Activated CD8-positive, alpha-beta T cell treated with anti-CD3 and anti-CD28 coated beads for 36 hours (primary cell): ENCODE results near the gene RHBDL3. TPM values are rescaled to one million over a fixed set of nuclear protein-coding genes. Genes with fewer than 3 reads are reported as not detected.

Source experiments
- ATAC-seq: fragments of 200-7000 bp; cut with Tn5 transposase; one replicate; pipeline ENCODE4 v1.10.0; 2021; ENCODE audit warnings: mild to moderate bottlenecking, moderate library complexity
- CTCF ChIA-PET: fragments of 350-600 bp; sonication (Branson Sonifier 250); formaldehyde crosslinking; loops from one replicate; lab custom pipeline; 2021; ENCODE audit warnings: antibody characterized with exemption; lab: Charles Lee
- POLR2A ChIA-PET: fragments of 350-600 bp; sonication (Branson Sonifier 250); formaldehyde crosslinking; loops from one replicate; lab custom pipeline; 2021; ENCODE audit warnings: antibody characterized with exemption; lab: Charles Lee
- DNase-seq: peaks from one replicate; pipeline ENCODE4 v3.0.0-alpha.2; 2020
- H3K27ac Mint-ChIP-seq: one replicate; pipeline ENCODE4 v1.8.0; 2021; ENCODE audit warnings: mild to moderate bottlenecking, mixed read lengths
- H3K27me3 Mint-ChIP-seq: one replicate; pipeline ENCODE4 v1.8.0; 2021; ENCODE audit warnings: mixed read lengths
- H3K36me3 Mint-ChIP-seq: one replicate; pipeline ENCODE4 v1.8.0; 2021; ENCODE audit warnings: low read depth, mixed read lengths
- H3K4me1 Mint-ChIP-seq: one replicate; pipeline ENCODE4 v1.8.0; 2021; ENCODE audit warnings: low read depth, mixed read lengths
- H3K4me3 Mint-ChIP-seq: one replicate; pipeline ENCODE4 v1.8.0; 2021; ENCODE audit warnings: mild to moderate bottlenecking, moderate library complexity, mixed read lengths
- H3K9me3 Mint-ChIP-seq: one replicate; pipeline ENCODE4 v1.8.0; 2021; ENCODE audit warnings: mixed read lengths
- CTCF ChIP-seq: fragments of 200-600 bp; IDR thresholded peaks from one replicate; pipeline ENCODE4 v1.8.0; 2022; ENCODE audit warnings: antibody characterized with exemption, mild to moderate bottlenecking
- intact Hi-C: fragments of 100-400 bp; cut with micrococcal nuclease; formaldehyde crosslinking; loops from one replicate; pipeline ENCODE4 v1.10.0; 2022
- total RNA-seq, 2 experiments: library from RNA; stranded (reverse); gene quantifications; one replicate each; pipeline ENCODE4 v1.2.3, GENCODE V29; 2021

RHBDL3 gene
- total RNA-seq, 2 experiments from 2014 or later, result 0.11 TPM; not detected in 1

GRCh38 chr17:32269377-32269776 lies 3.7 kb downstream of the RHBDL3 start:
- H3K4me3 Mint-ChIP-seq, result no peak overlapping the region
- ATAC-seq, result no peak
- ChIA-PET POLR2A (no interaction called here), CTCF (no interaction called here)
- no peaks in the 10 kb centered on the region for H3K36me3 Mint-ChIP-seq
- H3K27me3 Mint-ChIP-seq, result peaks cover 67% of the 10 kb centered on the region
- no peaks in the 10 kb centered on the region for H3K9me3 Mint-ChIP-seq
- no peak for DNase-seq
- H3K4me1 Mint-ChIP-seq, result peaks cover 12% of the 10 kb centered on the region
- TF ChIP-seq CTCF, result no peak
- no peak overlapping the region for H3K27ac Mint-ChIP-seq
- intact Hi-C loops, result no loop called here

GRCh38 chr17:32271844-32272243 lies 6.2 kb downstream of the RHBDL3 start:
- no peak overlapping the region for H3K4me3 Mint-ChIP-seq
- ChIA-PET CTCF (interaction anchor here (1.3 to 1.9 kb wide), 3 partner anchors 11 to 47 kb away, joined by 3 to 5 read pairs (median 3); no protein-coding TSS in a partner anchor), POLR2A (interaction anchor here (1.4 kb wide), 1 partner anchor 14 kb away, joined by 3 read pairs; no protein-coding TSS in a partner anchor)
- H3K9me3 Mint-ChIP-seq, result no peaks in the 10 kb centered on the region
- H3K27ac Mint-ChIP-seq, result no peak overlapping the region
- no peaks in the 10 kb centered on the region for H3K36me3 Mint-ChIP-seq
- H3K27me3 Mint-ChIP-seq, result peaks cover 59% of the 10 kb centered on the region
- ATAC-seq, result no peak
- H3K4me1 Mint-ChIP-seq, result peaks cover 10% of the 10 kb centered on the region
- no peak for TF ChIP-seq CTCF
- intact Hi-C loops, result no loop called here
- no peak for DNase-seq

GRCh38 chr17:32274101-32274500 lies 8.5 kb downstream of the RHBDL3 start:
- intact Hi-C loops, result no loop called here
- DNase-seq (no peak), ATAC-seq (no peak)
- no peak for TF ChIP-seq CTCF
- Mint-ChIP-seq H3K4me1 (no peaks in the 10 kb centered on the region), H3K27me3 (peaks cover 40% of the 10 kb centered on the region), H3K27ac (no peak overlapping the region), H3K9me3 (no peaks in the 10 kb centered on the region), H3K36me3 (no peaks in the 10 kb centered on the region), H3K4me3 (no peak overlapping the region)
- POLR2A ChIA-PET, result interaction anchor here (1.1 kb wide), 1 partner anchor 18 kb away, joined by 3 read pairs; no protein-coding TSS in a partner anchor
- CTCF ChIA-PET, result no interaction called here

GRCh38 chr17:32274643-32275042 lies 9.0 kb downstream of the RHBDL3 start:
- ATAC-seq, result no peak
- no peak overlapping the region for H3K27ac Mint-ChIP-seq
- CTCF ChIA-PET, result no interaction called here

More at GRCh38 chr17:32274643-32275042, 9.0 kb downstream of the RHBDL3 start:
- no peak overlapping the region for H3K4me3 Mint-ChIP-seq
- H3K27me3 Mint-ChIP-seq, result peaks cover 35% of the 10 kb centered on the region
- POLR2A ChIA-PET, result no interaction called here
- H3K4me1 Mint-ChIP-seq, result no peaks in the 10 kb centered on the region
- no peaks in the 10 kb centered on the region for H3K36me3 Mint-ChIP-seq
- DNase-seq, result no peak
- intact Hi-C loops, result no loop called here
- TF ChIP-seq CTCF, result no peak
- no peaks in the 10 kb centered on the region for H3K9me3 Mint-ChIP-seq
